A673 (cell line): Measurements from ENCODE around the gene CDH23. TPM values are rescaled to one million over a fixed set of nuclear protein-coding genes. Genes with fewer than 3 reads are reported as not detected.

ENCODE experiments used
- BruUV-seq: library from RNA; stranded (reverse); fragments of 400-500 nt; replicated peaks from 2 replicates; lab custom pipeline; 2021; lab: Mats Ljungman, UMichigan
- CTCF ChIA-PET: fragments of 300-600 bp; sonication (Branson Sonifier 250); formaldehyde crosslinking; loops from one replicate; lab custom pipeline; 2022; ENCODE audit warnings: antibody characterized with exemption; lab: Charles Lee
- POLR2A ChIA-PET: fragments of 300-600 bp; sonication (Branson Sonifier 250); formaldehyde crosslinking; loops from one replicate; lab custom pipeline; 2022; ENCODE audit warnings: antibody characterized with exemption; ENCODE audit not compliant: low non-redundant PET; lab: Charles Lee
- DNase-seq: peaks from one replicate; pipeline ENCODE4 v3.0.0-alpha.2; 2015; ENCODE audit warnings: low spot score
- H3K27ac ChIP-seq: fragments of 200-600 bp; sonication (generic); 2 replicates; pipeline ENCODE4 v1.5.1; 2016; ENCODE audit warnings: mixed run types, low read depth, mild to moderate bottlenecking, mixed read lengths, antibody characterized with exemption, low read length; ENCODE audit not compliant: poor library complexity, severe bottlenecking
- H3K27me3 ChIP-seq: fragments of 200-600 bp; sonication (generic); replicated peaks from 2 replicates; pipeline ENCODE4 v1.6.1; 2017; ENCODE audit warnings: mixed run types, low read depth, mild to moderate bottlenecking, mixed read lengths, antibody characterized with exemption, low read length; ENCODE audit not compliant: insufficient read depth, poor library complexity
- H3K36me3 ChIP-seq: fragments of 200-600 bp; sonication (generic); 2 replicates; pipeline ENCODE4 v1.6.1; 2016; ENCODE audit warnings: mixed run types, mild to moderate bottlenecking, mixed read lengths, antibody characterized with exemption, low read length; ENCODE audit not compliant: insufficient read depth, poor library complexity, severe bottlenecking
- H3K4me1 ChIP-seq: fragments of 200-600 bp; sonication (generic); 2 replicates; pipeline ENCODE4 v1.6.1; 2017; ENCODE audit warnings: mixed run types, mild to moderate bottlenecking, mixed read lengths, antibody characterized with exemption, low read length; ENCODE audit not compliant: insufficient read depth, poor library complexity, severe bottlenecking
- H3K4me3 ChIP-seq: fragments of 200-600 bp; sonication (generic); 2 replicates; pipeline ENCODE4 v1.5.1; 2016; ENCODE audit warnings: low read depth, mixed run types, mild to moderate bottlenecking, mixed read lengths, low read length; ENCODE audit not compliant: poor library complexity, severe bottlenecking
- H3K9me3 ChIP-seq: fragments of 200-600 bp; sonication (generic); 2 replicates; pipeline ENCODE4 v1.6.1; 2016; ENCODE audit warnings: mixed run types, low read depth, mild to moderate bottlenecking, mixed read lengths, antibody characterized with exemption, low read length; ENCODE audit not compliant: poor library complexity, severe bottlenecking
- EZH2 ChIP-seq: fragments of 200-600 bp; sonication (generic); IDR thresholded peaks from 2 replicates; pipeline ENCODE4 v1.6.1; 2017; ENCODE audit warnings: borderline replicate concordance, low read depth, mild to moderate bottlenecking, mixed read lengths, antibody characterized with exemption, low read length; ENCODE audit not compliant: poor library complexity, severe bottlenecking
- intact Hi-C: fragments of 100-400 bp; cut with micrococcal nuclease; formaldehyde crosslinking; loops from one replicate; pipeline ENCODE4 v1.10.0; 2022; ENCODE audit not compliant: unreplicated experiment
- total RNA-seq: library from RNA; stranded (reverse); gene quantifications from 2 replicates; pipeline ENCODE4 v1.2.3, GENCODE V29; 2021
- TF ChIP-seq, protein P1 (sequence below): fragments of 300-800, 200-600 bp; sonication (generic); conservative IDR thresholded peaks from 2 replicates; pipeline ENCODE4 v1.5.1; 2017; ENCODE audit warnings: low read depth, mild to moderate bottlenecking, antibody characterized with exemption, low read length, moderate library complexity, mixed read lengths

The CDH23 gene
- total RNA-seq, 1 experiment from 2014 or later, result 49.7 TPM

DNA sequence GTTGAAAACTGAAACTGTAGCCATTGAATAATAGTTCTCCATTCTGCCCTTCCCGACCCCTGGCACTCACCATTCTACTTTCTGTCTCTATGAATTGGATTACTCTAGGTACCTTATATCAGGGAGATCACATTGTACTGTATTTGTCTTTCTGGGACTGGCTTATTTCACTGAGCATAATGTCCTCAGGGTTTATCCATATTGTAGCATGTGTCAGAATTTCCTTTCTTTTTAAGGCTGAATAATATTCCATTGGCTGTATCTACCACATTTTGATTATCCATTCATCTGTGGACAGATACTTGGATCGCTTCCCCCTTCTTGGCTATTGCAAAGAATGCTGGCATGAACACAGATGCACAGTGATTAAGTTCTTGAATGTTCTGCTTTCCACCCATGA is 107.4 kb downstream of the CDH23 start:
- BruUV-seq, result no TSS peak
- Histone ChIP-seq H3K4me3 (no peak overlapping the region), H3K27ac (no peak overlapping the region), H3K4me1 (no peaks in the 10 kb centered on the region), H3K27me3 (no peaks in the 10 kb centered on the region), H3K9me3 (no peaks in the 10 kb centered on the region), H3K36me3 (no peaks in the 10 kb centered on the region)
- TF ChIP-seq EZH2, result no peak
- DNase-seq, result no peak
- ChIA-PET CTCF (no interaction called here), POLR2A (no interaction called here)
- intact Hi-C loops, result no loop called here

DNA sequence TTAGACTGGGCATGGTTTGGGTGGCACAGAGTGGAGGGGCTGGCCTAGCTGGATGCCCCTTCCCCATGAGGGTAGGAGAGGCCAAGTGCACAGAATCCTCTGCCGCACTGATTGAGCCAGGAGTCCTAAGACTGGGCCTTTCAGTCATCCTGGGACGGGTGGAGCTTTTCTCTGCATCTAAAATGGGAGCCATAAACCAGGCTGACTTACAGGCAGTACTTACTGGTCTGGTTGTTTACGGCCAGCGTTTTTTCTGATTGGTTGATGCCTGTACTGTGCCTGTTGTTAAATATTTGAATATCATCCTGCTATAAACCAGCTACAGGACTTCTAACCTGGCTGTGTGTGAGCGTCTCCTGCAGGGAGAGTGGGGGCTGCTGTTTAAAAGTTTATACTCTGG is 107.8 kb downstream of the CDH23 start:
- Histone ChIP-seq H3K4me1 (no peaks in the 10 kb centered on the region), H3K36me3 (no peaks in the 10 kb centered on the region), H3K27ac (no peak overlapping the region), H3K27me3 (no peaks in the 10 kb centered on the region), H3K4me3 (no peak overlapping the region), H3K9me3 (no peaks in the 10 kb centered on the region)
- intact Hi-C loops, result no loop called here
- no peak for DNase-seq
- no peak for TF ChIP-seq EZH2
- TF ChIP-seq, protein P1, sequence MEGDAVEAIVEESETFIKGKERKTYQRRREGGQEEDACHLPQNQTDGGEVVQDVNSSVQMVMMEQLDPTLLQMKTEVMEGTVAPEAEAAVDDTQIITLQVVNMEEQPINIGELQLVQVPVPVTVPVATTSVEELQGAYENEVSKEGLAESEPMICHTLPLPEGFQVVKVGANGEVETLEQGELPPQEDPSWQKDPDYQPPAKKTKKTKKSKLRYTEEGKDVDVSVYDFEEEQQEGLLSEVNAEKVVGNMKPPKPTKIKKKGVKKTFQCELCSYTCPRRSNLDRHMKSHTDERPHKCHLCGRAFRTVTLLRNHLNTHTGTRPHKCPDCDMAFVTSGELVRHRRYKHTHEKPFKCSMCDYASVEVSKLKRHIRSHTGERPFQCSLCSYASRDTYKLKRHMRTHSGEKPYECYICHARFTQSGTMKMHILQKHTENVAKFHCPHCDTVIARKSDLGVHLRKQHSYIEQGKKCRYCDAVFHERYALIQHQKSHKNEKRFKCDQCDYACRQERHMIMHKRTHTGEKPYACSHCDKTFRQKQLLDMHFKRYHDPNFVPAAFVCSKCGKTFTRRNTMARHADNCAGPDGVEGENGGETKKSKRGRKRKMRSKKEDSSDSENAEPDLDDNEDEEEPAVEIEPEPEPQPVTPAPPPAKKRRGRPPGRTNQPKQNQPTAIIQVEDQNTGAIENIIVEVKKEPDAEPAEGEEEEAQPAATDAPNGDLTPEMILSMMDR, result no peak
- ChIA-PET CTCF (no interaction called here), POLR2A (no interaction called here)
- no TSS peak for BruUV-seq

DNA sequence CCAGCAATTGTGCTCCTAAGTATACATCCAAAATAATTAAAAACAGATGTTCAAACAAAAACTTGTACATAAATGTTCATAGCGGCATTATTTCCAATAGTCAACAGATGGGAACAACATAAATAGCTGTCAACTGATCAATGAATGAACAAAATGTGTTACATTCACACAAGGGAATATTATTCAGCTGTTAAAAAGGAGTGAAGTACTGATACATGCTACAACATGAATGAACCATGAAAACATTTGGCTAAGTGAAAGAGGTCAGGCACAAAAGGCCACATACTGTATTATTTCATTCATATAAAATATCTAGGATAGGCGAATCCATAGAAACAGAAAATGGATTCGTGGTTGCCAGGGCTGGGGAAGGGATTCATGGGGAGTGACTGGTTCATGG is 109.1 kb downstream of the CDH23 start:
- POLR2A ChIA-PET, result no interaction called here
- Histone ChIP-seq H3K27me3 (no peaks in the 10 kb centered on the region), H3K4me1 (no peaks in the 10 kb centered on the region), H3K4me3 (no peak overlapping the region), H3K9me3 (no peaks in the 10 kb centered on the region), H3K36me3 (no peaks in the 10 kb centered on the region), H3K27ac (no peak overlapping the region)
- intact Hi-C loops, result no loop called here
- no peak for DNase-seq
- CTCF ChIA-PET, result no interaction called here
- no TSS peak for BruUV-seq
- TF ChIP-seq, protein P1, result no peak

DNA sequence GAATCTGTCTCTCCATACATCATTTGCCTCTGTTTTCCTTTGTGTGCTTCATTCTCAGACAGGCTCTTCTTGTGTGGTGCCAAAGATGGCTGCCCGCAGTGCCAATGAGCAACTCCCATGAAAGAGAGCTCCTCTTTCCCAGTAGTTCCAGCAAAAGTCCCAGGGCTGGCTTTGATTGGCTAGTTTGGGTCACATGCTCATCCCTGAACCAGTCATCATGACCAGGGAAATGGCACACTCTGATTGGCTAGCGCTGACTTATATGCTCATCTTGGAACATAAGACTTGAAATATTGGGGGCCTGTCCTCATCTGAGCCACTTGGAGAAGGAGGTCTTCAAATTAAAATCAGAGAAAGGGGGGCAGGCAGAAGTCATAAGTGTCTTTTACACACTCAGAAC is 112.7 kb downstream of the CDH23 start:
- H3K27me3 ChIP-seq, result no peaks in the 10 kb centered on the region
- no peak overlapping the region for H3K27ac ChIP-seq
- no peak overlapping the region for H3K4me3 ChIP-seq
- intact Hi-C loops, result no loop called here
- no peaks in the 10 kb centered on the region for H3K36me3 ChIP-seq
- ChIA-PET POLR2A (no interaction called here), CTCF (no interaction called here)
- H3K4me1 ChIP-seq, result no peaks in the 10 kb centered on the region
- no peaks in the 10 kb centered on the region for H3K9me3 ChIP-seq
- peak; percentile 21 for DNase-seq
- BruUV-seq, result no TSS peak
- TF ChIP-seq, protein P1, result no peak
